Measurements from ENCODE around the gene ZNF682. TPM values are rescaled to one million over a fixed set of nuclear protein-coding genes. Genes with fewer than 3 reads are reported as not detected.

ZNF682 gene
- total and polyA plus RNA-seq, 2 of the 13 experiments (the other 11 are each of a cell fraction or from before 2014, with no cell fraction given), result 2.0 to 7.2 TPM

DNA sequence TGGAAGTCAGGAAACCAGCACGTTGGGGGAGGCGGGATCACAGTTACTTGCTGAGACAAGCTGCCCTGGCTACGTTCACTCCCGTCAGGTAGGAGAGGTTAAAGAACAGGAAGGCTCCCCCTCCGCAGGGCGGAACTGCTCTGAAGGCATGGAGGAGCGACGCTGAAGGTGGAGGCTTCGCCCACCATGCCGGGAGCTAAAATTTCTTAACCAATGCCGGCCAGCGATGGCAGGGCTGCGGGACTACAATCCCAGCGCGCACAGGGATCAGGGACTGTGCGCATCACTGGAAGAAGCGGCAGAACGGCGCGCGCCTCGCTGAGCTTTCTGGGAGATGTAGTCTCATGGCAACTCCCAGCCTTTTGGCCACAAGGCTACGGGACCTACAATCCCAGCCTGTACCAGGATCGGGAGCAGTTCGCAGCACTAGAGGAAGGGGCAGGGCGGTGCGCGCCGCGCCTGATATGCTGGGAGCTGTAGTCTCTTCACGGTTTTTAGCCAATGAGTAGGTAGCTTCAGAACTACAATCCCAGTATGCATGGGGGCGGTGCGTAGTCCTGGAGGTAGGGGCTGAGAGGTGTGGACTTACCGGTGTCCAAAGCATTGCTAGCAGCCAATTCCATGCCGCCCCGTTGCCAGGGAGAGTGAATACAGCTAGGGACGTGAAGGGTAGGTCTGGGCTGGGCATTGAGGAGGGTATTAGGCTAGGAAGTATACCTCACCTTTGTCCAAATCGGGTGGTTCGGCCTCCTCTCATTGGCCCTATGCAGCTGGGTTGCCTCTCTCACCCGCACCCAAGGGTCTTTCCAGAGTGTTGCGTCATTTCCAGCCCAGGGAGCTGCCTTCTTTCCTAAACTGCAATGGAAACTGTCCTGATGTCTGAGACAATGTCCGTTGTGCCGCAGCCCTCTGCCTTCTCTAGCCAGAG, 12.8 kb upstream of the ZNF682 start (continued):
- TF ChIP-seq U2AF1 (optimal IDR thresholded peaks at IDR 0.05; ENCODE audit: low read depth, low read length) (no peak), DBP (CRISPR knock-in tag; IDR thresholded peaks at IDR 0.05; ENCODE audit: not compliant biosample characterization) (no peak), FIP1L1 (IDR thresholded peaks at IDR 0.05; ENCODE audit: borderline replicate concordance, insufficient read depth, low read depth, low read length) (no peak), EP300 (IDR thresholded peaks at IDR 0.05; ENCODE audit: low read depth in 2 of 2, low read length in 2 of 2) (no peak), EP300 (CRISPR knock-in tag; IDR thresholded peaks at IDR 0.05; ENCODE audit: borderline replicate concordance) (no peak), MAF1 (CRISPR knock-in tag; IDR thresholded peaks at IDR 0.05; ENCODE audit: borderline replicate concordance) (no peak), FOXO1 (CRISPR knock-in tag; IDR thresholded peaks at IDR 0.05) (no peak), MAZ (IDR thresholded peaks at IDR 0.05; ENCODE audit: borderline replicate concordance, low read depth, low read length) (peak; percentile 51; the same call in 1 of the 2 replicates), MAZ (CRISPR knock-in tag; IDR thresholded peaks at IDR 0.05; ENCODE audit: low read depth) (no peak), SAP130 (CRISPR knock-in tag; IDR thresholded peaks at IDR 0.05; ENCODE audit: low read depth) (peak; percentile 55; the same call in 1 of the 2 replicates), MED1 (CRISPR knock-in tag; IDR thresholded peaks at IDR 0.05) (no peak), JUNB (CRISPR knock-in tag; IDR thresholded peaks at IDR 0.05; ENCODE audit: borderline replicate concordance) (no peak), FOXP4 (CRISPR knock-in tag; IDR thresholded peaks at IDR 0.05) (no peak), GABPB1 (CRISPR knock-in tag; IDR thresholded peaks at IDR 0.05) (peak; percentile 94), ZNF383 (CRISPR knock-in tag; IDR thresholded peaks at IDR 0.05; ENCODE audit: borderline replicate concordance) (no peak), CREB1 (IDR thresholded peaks at IDR 0.05) (no peak), CREB1 (CRISPR knock-in tag; IDR thresholded peaks at IDR 0.05) (peak; percentile 93), ZNF292 (CRISPR knock-in tag; IDR thresholded peaks at IDR 0.05; ENCODE audit: borderline replicate concordance, low read depth) (no peak), U2AF2 (IDR thresholded peaks at IDR 0.05; ENCODE audit: low read depth, low read length) (no peak)
- TF ChIP-seq, protein P1, sequence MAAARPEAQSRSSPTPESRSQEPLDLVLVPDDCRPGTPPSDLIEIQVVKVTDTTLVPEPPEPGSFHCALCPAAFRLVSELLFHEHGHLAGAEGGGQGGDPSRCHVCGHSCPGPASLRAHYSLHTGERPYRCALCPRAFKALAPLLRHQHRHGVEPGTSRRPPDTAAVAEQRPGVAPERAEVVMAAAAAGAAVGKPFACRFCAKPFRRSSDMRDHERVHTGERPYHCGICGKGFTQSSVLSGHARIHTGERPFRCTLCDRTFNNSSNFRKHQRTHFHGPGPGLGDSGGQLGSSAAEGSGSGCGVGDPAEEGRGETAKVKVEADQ (CRISPR knock-in tag; IDR thresholded peaks at IDR 0.05; ENCODE audit: borderline replicate concordance), result no peak
- TF ChIP-seq, protein P2, sequence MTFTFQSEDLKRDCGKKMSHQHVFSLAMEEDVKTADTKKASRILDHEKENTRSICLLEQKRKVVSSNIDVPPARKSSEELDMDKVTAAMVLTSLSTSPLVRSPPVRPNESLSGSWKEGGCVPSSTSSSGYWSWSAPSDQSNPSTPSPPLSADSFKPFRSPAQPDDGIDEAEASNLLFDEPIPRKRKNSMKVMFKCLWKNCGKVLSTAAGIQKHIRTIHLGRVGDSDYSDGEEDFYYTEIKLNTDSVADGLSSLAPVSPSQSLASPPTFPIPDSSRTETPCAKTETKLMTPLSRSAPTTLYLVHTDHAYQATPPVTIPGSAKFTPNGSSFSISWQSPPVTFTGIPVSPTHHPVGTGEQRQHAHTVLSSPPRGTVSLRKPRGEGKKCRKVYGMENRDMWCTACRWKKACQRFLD (CRISPR knock-in tag; IDR thresholded peaks at IDR 0.05; ENCODE audit: borderline replicate concordance), result no peak
- TF ChIP-seq, protein P3, sequence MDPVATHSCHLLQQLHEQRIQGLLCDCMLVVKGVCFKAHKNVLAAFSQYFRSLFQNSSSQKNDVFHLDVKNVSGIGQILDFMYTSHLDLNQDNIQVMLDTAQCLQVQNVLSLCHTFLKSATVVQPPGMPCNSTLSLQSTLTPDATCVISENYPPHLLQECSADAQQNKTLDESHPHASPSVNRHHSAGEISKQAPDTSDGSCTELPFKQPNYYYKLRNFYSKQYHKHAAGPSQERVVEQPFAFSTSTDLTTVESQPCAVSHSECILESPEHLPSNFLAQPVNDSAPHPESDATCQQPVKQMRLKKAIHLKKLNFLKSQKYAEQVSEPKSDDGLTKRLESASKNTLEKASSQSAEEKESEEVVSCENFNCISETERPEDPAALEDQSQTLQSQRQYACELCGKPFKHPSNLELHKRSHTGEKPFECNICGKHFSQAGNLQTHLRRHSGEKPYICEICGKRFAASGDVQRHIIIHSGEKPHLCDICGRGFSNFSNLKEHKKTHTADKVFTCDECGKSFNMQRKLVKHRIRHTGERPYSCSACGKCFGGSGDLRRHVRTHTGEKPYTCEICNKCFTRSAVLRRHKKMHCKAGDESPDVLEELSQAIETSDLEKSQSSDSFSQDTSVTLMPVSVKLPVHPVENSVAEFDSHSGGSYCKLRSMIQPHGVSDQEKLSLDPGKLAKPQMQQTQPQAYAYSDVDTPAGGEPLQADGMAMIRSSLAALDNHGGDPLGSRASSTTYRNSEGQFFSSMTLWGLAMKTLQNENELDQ (CRISPR knock-in tag; IDR thresholded peaks at IDR 0.05; ENCODE audit: borderline replicate concordance), result no peak

Measured in HepG2 (cell line).